Erythroblast (primary cell): ENCODE measurements around the gene KIF25.

Experiments used
- DNase-seq, 2 experiments: peaks; one replicate each; lab custom pipeline; 2025; lab: John Stamatoyannopoulos, UW
- GATA1 ChIP-seq: IDR thresholded peaks from 2 replicates; pipeline ENCODE4 v1.6.1; 2011; ENCODE audit warnings: low read depth, mild to moderate bottlenecking, control low read depth, low read length, moderate library complexity
- POLR2A ChIP-seq: IDR thresholded peaks from 2 replicates; pipeline ENCODE4 v1.6.1; 2011; ENCODE audit warnings: mild to moderate bottlenecking, low read length

KIF25 gene

GRCh38 chr6:168035661-168036545, 38.4 kb downstream of the KIF25 start:
- peak in 1 of 2 experiments; percentile 34 for DNase-seq
- TF ChIP-seq POLR2A: peak; percentile 17
- no peak for TF ChIP-seq GATA1

GRCh38 chr6:168037242-168037641, 39.8 kb downstream of the KIF25 start:
- no peak for DNase-seq
- TF ChIP-seq POLR2A (no peak), GATA1 (no peak)

- no peak for DNase-seq
- TF ChIP-seq GATA1 (no peak), POLR2A (no peak)
These were observed 40.4 kb downstream of the KIF25 start for GRCh38 chr6:168037856-168038255.

- TF ChIP-seq POLR2A: no peak
- TF ChIP-seq GATA1: no peak
These were observed 41.2 kb downstream of the KIF25 start for GRCh38 chr6:168038576-168039140.

GRCh38 chr6:168039301-168039700, 41.8 kb downstream of the KIF25 start:
- DNase-seq: no peak
- TF ChIP-seq GATA1: no peak
- TF ChIP-seq POLR2A: no peak

More at GRCh38 chr6:168038576-168039140, 41.2 kb downstream of the KIF25 start:
- DNase-seq: no peak

GRCh38 chr6:168039849-168040248, 42.4 kb downstream of the KIF25 start:
- peak in 1 of 2 experiments; percentile 2 for DNase-seq
- TF ChIP-seq POLR2A: no peak
- TF ChIP-seq GATA1: no peak

GRCh38 chr6:168040856-168041496, 43.5 kb downstream of the KIF25 start:
- no peak for DNase-seq
- TF ChIP-seq GATA1 (no peak), POLR2A (no peak)

GRCh38 chr6:168041928-168042327, 44.5 kb downstream of the KIF25 start:
- DNase-seq: no peak
- TF ChIP-seq POLR2A (no peak), GATA1 (no peak)

GRCh38 chr6:168042426-168043192, 45.1 kb downstream of the KIF25 start:
- no peak for DNase-seq
- TF ChIP-seq POLR2A (no peak), GATA1 (no peak)

- TF ChIP-seq GATA1 (no peak), POLR2A (no peak)
- no peak for DNase-seq
These were observed 45.8 kb downstream of the KIF25 start for GRCh38 chr6:168043193-168043847.

- TF ChIP-seq GATA1 (no peak), POLR2A (no peak)
- DNase-seq: no peak
These were observed 46.5 kb downstream of the KIF25 start for GRCh38 chr6:168043848-168044415.

GRCh38 chr6:168044521-168045130, 47.2 kb downstream of the KIF25 start:
- no peak for TF ChIP-seq POLR2A
- no peak for TF ChIP-seq GATA1
- no peak for DNase-seq
